Psoas muscle (tissue), 8 donors: ENCODE results near the gene S1PR1. TPM values are rescaled to one million over a fixed set of nuclear protein-coding genes. Genes with fewer than 3 reads are reported as not detected.
"Not testable (repeated sequence)": the region's sequence is repeated elsewhere in the genome, so short reads cannot be mapped to it uniquely, and the experiment has no call there.

Experiments
- ATAC-seq, 4 donors: fragments of 200-7000 bp; cut with Tn5 transposase; one replicate each; pipeline ENCODE4 v1.9.1; 2020; ENCODE audit warnings: moderate library complexity in 3 of 4, mild to moderate bottlenecking in 2 of 4
- DNase-seq, 2 donors: peaks; one replicate each; pipeline ENCODE4 v3.0.0-alpha.2; 2020
- H3K27ac ChIP-seq: fragments of 200-600 bp; one replicate; pipeline ENCODE4 v1.8.0; 2022
- H3K27me3 ChIP-seq, 3 donors: fragments of 200-600 bp in 1 of 3; one replicate each; pipeline versions ENCODE4 v1.6.1 to v1.8.0; 2013 to 2022; ENCODE audit warnings: low read length in 2 of 3, mild to moderate bottlenecking in 2 of 3, moderate library complexity in 1 of 3; ENCODE audit not compliant: insufficient read depth in 3 of 3
- H3K36me3 ChIP-seq, 2 donors: fragments of 200-600 bp in 1 of 2; one replicate each; pipeline versions ENCODE4 v1.6.1 to v1.8.0; 2013 to 2022; ENCODE audit warnings: low read depth in 1 of 2, mild to moderate bottlenecking in 1 of 2, moderate library complexity in 1 of 2; ENCODE audit not compliant: insufficient read depth in 1 of 2
- H3K4me1 ChIP-seq: fragments of 200-600 bp; one replicate; pipeline ENCODE4 v1.8.0; 2022
- H3K4me3 ChIP-seq: fragments of 200-600 bp; one replicate; pipeline ENCODE4 v1.8.0; 2022; ENCODE audit warnings: mild to moderate bottlenecking
- H3K9me3 ChIP-seq: fragments of 200-600 bp; one replicate; pipeline ENCODE4 v1.8.0; 2022
- WGBS, 3 donors: extraction: QIAGEN DNeasy Blood & Tissue Kit; methylation state at CpG; one replicate each; pipeline versions ENCODE4 v1.1.6 to v1.1.7; 2013; 5-methylcytosine and 5-hydroxymethylcytosine counted together
- intact Hi-C, 2 donors: fragments of 100-400 bp; cut with DNase I; formaldehyde crosslinking; loops; one replicate each; pipeline versions ENCODE4 v1.11.0 to v1.14.2; 2022
- polyA plus RNA-seq, 3 donors: library from polyadenylated mRNA; stranded (reverse); fragments of 200-250 nt; gene quantifications; one replicate each; pipeline ENCODE4 v1.2.3, GENCODE V29; 2013
- total RNA-seq, 4 donors: library from RNA; stranded (reverse); fragmentation: NEBNext Ultra II Directional in 2 of 4; extraction: Animal tissue kit (Norgen Biotek cat#: 25700) in 2 of 4; gene quantifications; one replicate each; pipeline versions ENCODE4 v1.2.1 to v1.2.4, GENCODE V29; 2021 to 2023
- TF ChIP-seq, protein P1 (sequence below): fragments of 200-600 bp; IDR thresholded peaks from one replicate; pipeline ENCODE4 v1.8.0; 2022; ENCODE audit warnings: antibody characterized with exemption
- donor health status: healthy with polysubstance abuse.
- donor health status: DM: no; HTN: no; CAD: no; lungs with moderate emphysema.
- donor health status: Bipolar disorder and iron deficiency.
- donor health status: healthy.
- donor health status: DM: yes; HTN: yes; CAD: no.
- donor health status: DM: no; HTN: no; CAD: no.
- donor health status: DM: no; HTN: no; CAD: no.
- donor health status: DM: yes; HTN: yes; CAD: no.

Gene S1PR1
- total and polyA plus RNA-seq, 7 donors: 21.9 to 35.7 (median 25.8) TPM

DNA sequence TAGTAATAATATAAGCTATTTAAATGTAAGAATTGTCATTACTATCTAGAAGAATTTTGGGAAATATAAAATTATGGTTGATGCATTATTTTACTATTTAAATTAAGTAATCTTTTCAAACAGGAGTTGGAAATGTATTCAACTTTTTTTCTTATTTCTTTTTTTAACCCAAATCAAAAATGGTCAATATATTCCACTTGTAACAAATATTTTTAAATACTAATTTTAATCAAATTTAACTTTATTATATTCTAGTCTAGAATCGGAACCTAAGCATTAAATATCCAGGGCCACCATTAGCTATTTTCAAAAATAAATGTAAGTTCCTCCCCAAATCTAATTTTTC, 37.2 kb upstream of the S1PR1 start:
- DNase-seq: no peak
- H3K4me1 ChIP-seq: no peaks in the 10 kb centered on the region
- no peaks in the 10 kb centered on the region for H3K27me3 ChIP-seq
- H3K36me3 ChIP-seq: no peaks in the 10 kb centered on the region
- 95 to 98% (median 96%) methylated on average over 1 of the region's 1 CpG for WGBS, 3 donors
- H3K4me3 ChIP-seq: no peak overlapping the region
- TF ChIP-seq, protein P1, sequence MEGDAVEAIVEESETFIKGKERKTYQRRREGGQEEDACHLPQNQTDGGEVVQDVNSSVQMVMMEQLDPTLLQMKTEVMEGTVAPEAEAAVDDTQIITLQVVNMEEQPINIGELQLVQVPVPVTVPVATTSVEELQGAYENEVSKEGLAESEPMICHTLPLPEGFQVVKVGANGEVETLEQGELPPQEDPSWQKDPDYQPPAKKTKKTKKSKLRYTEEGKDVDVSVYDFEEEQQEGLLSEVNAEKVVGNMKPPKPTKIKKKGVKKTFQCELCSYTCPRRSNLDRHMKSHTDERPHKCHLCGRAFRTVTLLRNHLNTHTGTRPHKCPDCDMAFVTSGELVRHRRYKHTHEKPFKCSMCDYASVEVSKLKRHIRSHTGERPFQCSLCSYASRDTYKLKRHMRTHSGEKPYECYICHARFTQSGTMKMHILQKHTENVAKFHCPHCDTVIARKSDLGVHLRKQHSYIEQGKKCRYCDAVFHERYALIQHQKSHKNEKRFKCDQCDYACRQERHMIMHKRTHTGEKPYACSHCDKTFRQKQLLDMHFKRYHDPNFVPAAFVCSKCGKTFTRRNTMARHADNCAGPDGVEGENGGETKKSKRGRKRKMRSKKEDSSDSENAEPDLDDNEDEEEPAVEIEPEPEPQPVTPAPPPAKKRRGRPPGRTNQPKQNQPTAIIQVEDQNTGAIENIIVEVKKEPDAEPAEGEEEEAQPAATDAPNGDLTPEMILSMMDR: no peak
- H3K27ac ChIP-seq: no peak overlapping the region
- intact Hi-C loops: no loop called here
- no peaks in the 10 kb centered on the region for H3K9me3 ChIP-seq
- ATAC-seq: no peak

DNA sequence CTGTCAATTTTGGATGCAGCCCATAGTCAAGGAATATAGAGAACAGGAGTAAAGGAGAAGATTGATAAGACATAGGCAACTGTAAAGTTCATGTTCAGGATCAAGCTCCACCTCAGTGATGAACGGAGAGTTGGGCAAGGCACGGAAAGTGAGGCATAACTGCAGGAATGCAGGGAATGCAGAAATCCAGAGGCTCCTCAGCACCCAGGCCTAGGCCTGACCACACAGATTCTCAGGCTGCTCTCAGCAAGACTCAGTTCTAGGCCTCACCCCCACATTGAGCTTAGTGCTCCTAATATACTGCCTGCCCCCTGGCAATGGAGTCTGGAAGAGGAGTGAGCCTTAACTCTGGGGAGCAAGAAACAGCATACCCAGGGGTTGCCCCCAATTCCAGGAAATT, 36.3 kb upstream of the S1PR1 start:
- Histone ChIP-seq H3K4me1 (no peaks in the 10 kb centered on the region), H3K27me3 (no peaks in the 10 kb centered on the region), H3K36me3 (no peaks in the 10 kb centered on the region), H3K27ac (no peak overlapping the region), H3K4me3 (no peak overlapping the region), H3K9me3 (no peaks in the 10 kb centered on the region)
- TF ChIP-seq, protein P1: no peak
- WGBS, 3 donors: 56 to 78% (median 66%) methylated on average over 2 of the region's 2 CpGs
- ATAC-seq: no peak
- no peak for DNase-seq
- intact Hi-C loops: no loop called here

DNA sequence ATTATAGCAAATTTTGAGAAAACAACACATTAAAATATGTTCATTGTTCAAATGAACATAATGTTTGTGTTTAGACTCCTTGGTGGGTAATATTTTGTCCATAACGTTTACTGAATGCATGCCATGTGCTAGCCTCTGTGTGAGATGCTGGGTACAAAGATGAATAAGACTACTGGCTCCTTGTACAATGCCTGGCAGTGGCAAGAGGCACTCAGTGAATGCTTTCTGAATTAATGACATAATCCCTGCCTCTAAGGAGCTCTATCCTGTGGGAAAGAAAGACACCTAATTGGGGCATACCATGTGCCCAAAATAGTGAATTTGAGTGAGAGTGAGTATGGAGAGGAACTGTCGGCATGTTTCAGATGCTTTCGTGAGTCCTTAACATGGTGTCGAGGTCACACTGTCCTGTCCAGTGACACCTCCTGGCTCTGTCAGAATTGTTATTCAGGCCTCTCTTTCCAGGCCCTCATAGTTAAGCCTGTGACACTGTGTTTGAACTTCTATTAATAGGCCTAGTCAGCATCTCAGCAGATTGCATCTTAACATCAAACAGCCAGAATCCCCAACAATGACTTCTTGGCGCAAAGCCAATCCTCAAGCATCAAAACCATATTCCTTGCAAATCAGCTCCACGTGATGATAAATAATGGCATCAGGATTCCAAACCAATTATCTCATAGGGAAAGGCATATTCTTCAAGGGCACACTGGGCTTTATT, 32.8 kb upstream of the S1PR1 start:
- ATAC-seq (no peak), DNase-seq (no peak)
- no peaks in the 10 kb centered on the region for H3K4me1 ChIP-seq
- intact Hi-C loops: no loop called here
- H3K27ac ChIP-seq: no peak overlapping the region
- no peak overlapping the region for H3K4me3 ChIP-seq
- no peaks in the 10 kb centered on the region for H3K27me3 ChIP-seq
- H3K36me3 ChIP-seq: no peaks in the 10 kb centered on the region
- TF ChIP-seq, protein P1: no peak
- no peaks in the 10 kb centered on the region for H3K9me3 ChIP-seq
- 66 to 73% (median 69%) methylated on average over 6 of the region's 6 CpGs for WGBS, 3 donors

DNA sequence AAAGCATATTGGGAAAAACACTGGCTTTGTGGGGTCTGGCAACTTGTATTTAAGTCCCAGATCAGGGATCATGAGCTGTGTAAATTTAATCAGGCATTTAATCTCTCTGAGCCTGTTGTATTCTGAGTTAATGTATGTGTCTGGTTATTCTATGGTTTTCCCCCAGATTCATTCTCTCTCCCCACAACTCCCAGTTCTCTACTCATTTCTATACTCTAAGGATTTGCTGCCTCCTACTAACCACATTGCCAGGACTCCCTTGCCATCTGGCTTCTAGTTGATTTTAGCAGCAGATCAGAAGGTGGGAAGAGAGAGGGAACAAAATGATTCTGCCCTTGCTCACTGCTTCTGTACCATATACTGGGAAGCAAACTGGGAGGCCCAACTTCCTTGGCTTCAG, 31.4 kb upstream of the S1PR1 start:
- H3K27me3 ChIP-seq: no peaks in the 10 kb centered on the region
- H3K4me3 ChIP-seq: no peak overlapping the region
- TF ChIP-seq, protein P1: no peak
- no peaks in the 10 kb centered on the region for H3K9me3 ChIP-seq
- ATAC-seq (no peak), DNase-seq (no peak)
- H3K27ac ChIP-seq: no peak overlapping the region
- H3K4me1 ChIP-seq: no peaks in the 10 kb centered on the region
- intact Hi-C loops: no loop called here
- H3K36me3 ChIP-seq: no peaks in the 10 kb centered on the region

DNA sequence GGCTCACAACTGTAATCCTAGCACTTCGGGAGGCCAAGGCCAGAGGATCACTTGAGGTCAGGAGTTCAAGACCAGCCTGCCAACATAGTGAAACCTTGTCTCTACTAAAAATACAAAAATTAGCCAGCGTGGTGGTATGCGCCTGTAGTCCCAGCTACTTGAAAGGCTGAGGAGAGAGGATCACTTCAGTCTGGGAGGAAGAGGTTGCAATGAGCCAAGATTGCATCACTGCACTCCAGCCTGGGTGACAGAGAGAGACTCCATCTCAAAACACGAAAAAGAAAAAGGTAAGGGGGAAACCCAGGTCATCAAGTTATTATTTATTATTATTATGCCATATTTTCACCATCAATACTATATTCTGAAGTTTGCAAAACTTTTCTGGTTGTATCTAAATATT, 30.7 kb upstream of the S1PR1 start:
- H3K4me3 ChIP-seq, ATAC-seq, H3K4me1 ChIP-seq, DNase-seq, H3K27ac ChIP-seq, intact Hi-C loops, H3K27me3 ChIP-seq, H3K36me3 ChIP-seq, H3K9me3 ChIP-seq: not testable (repeated sequence)
- 82 to 84% (median 83%) methylated on average over 4 of the region's 4 CpGs for WGBS, 3 donors

DNA sequence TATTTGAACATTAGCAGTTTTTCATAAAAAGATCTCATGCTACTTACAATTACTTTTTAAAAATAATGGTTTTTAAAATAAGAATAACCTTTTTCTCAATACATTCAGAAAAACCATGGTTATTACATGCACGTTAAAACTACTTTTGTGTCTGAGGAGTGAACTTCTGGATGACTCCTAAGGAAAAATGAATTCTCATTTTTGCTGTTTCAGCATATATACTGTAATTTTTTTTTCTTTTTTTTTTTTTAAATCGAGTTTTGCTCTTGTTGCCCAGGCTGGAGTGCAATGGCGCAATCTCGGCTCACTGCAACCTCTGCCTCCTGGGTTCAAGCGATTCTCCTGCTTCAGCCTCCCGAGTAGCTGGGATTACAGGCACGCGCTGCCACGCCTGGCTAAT, 29.5 kb upstream of the S1PR1 start:
- WGBS, 3 donors: 93 to 97% (median 95%) methylated on average over 9 of the region's 9 CpGs
- ATAC-seq, intact Hi-C loops, H3K4me3 ChIP-seq, DNase-seq, H3K4me1 ChIP-seq, H3K27me3 ChIP-seq, H3K9me3 ChIP-seq, H3K27ac ChIP-seq, H3K36me3 ChIP-seq: not testable (repeated sequence)
